VCaP (cell line): ENCODE data around the gene TRRAP.

Source experiments
- H3K27ac ChIP-seq: fragments of 450-650 bp; 2 replicates; pipeline ENCODE4 v1.5.1; 2017
- TF ChIP-seq, protein P1 (sequence below): fragments of 450-650 bp; conservative IDR thresholded peaks from 2 replicates; pipeline ENCODE4 v1.5.1; 2017; ENCODE audit warnings: mild to moderate bottlenecking, moderate library complexity

The TRRAP gene

DNA sequence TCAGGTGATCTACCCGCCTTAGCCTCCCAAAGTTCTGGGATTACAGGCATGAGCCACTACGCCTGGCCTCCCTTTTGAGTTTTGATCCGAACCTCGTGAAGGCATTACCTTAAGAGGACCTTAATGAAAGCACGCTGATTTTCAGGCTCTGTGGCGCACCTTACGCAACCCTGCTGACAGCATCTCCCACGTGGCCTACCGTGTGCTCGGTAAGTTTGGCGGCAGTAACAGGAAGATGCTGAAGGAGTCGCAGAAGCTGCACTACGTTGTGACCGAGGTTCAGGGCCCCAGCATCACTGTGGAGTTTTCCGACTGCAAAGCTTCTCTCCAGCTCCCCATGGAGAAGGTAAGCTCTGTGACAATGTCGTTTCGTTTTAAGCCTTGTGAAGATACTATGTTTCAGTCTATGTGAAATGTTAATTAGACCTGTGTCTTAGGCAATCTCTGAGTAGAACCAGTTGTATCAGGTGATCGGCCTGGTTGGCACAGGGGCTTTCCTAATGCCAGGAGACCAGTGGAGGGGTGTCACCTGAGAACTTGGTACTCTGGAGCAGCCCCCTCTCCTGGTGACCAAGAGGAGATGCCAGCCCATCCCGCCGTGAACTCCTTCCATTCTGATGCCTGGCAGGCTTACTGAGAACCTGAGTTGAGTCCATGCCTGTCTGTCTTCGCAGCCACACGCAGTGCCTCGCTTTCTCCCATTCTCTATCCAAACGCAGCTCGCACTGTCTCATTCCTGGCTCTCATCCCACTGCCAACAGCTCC is 43.5 kb downstream of the TRRAP start:
- TF ChIP-seq, protein P1, sequence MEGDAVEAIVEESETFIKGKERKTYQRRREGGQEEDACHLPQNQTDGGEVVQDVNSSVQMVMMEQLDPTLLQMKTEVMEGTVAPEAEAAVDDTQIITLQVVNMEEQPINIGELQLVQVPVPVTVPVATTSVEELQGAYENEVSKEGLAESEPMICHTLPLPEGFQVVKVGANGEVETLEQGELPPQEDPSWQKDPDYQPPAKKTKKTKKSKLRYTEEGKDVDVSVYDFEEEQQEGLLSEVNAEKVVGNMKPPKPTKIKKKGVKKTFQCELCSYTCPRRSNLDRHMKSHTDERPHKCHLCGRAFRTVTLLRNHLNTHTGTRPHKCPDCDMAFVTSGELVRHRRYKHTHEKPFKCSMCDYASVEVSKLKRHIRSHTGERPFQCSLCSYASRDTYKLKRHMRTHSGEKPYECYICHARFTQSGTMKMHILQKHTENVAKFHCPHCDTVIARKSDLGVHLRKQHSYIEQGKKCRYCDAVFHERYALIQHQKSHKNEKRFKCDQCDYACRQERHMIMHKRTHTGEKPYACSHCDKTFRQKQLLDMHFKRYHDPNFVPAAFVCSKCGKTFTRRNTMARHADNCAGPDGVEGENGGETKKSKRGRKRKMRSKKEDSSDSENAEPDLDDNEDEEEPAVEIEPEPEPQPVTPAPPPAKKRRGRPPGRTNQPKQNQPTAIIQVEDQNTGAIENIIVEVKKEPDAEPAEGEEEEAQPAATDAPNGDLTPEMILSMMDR, result no peak
- peak overlapping the region; percentile 81 for H3K27ac ChIP-seq

DNA sequence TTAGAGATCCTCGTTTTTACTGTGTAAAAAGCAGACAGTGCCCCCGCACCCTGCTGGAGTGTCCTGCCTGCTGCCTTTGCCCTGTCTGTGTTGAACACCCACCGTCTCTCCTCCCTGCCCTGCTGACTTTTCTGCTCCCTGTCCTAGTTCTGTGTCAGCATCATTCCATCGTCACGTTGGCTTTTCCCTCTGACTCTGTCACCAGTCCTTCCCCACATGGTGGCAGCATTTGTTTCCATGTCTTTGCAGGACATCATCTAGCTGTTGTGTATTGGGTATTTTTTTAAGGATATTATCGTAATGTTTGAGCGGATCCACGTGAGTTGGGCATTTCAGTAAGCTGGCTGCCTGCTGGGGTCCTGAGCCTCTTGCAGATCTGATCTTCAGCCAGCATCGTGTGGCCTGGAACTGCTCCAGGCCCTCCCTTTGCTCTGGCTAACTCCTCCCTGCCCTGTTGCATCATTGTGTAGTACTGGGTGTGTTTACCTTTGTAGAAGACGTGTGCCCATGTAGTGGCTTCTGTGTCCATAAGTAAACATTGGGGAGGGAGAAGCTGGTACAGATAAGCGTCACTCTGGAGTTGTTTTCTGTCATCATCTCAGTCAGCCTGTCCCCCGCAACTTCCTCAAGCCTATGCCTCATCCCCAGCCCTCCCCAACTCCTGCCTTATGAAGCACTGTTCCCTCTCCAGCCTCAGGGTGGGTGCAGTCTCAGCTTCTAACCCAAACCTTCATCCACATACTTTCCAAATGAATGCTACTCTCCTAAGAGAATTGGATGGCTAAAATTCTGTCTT is 44.3 kb downstream of the TRRAP start:
- peak overlapping the region; percentile 81 for H3K27ac ChIP-seq
- TF ChIP-seq, protein P1, result peak; percentile 66

DNA sequence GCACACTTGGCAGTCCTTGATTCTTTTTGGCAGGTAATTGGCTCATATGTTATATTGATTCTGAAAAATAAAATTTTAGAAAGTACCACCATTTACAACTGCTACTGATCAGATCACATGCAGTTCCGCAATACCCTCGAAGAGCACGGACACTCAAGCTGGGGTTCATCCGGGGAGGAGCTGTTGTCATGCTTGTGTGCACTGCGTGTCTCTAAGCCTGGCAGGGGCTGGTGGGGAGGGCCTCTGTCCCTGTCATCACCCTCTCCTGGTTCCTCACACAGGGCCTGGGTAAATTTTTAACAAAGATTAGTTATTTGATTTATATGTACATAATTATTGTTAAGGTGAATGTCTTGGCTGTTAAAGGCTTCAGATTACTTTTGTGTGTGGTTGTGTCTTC is 45.2 kb downstream of the TRRAP start:
- TF ChIP-seq, protein P1, result no peak
- H3K27ac ChIP-seq, result peak overlapping the region; percentile 81

DNA sequence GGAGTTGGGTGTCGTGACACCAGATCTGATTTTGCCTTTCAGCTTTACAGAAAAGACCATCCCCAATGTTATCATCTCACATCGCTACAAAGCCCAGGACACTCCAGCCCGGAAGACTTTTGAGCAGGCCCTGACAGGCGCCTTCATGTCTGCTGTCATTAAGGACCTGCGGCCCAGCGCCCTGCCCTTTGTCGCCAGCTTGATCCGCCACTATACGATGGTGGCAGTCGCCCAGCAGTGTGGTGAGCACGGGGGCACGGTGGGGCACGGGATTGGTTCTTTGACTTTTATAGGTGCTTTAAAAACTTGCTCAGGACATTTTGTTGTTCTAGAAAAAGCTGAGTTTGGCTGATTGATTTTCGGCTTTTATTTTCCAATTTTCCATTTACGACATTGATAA is 48.8 kb downstream of the TRRAP start:
- TF ChIP-seq, protein P1, result no peak

DNA sequence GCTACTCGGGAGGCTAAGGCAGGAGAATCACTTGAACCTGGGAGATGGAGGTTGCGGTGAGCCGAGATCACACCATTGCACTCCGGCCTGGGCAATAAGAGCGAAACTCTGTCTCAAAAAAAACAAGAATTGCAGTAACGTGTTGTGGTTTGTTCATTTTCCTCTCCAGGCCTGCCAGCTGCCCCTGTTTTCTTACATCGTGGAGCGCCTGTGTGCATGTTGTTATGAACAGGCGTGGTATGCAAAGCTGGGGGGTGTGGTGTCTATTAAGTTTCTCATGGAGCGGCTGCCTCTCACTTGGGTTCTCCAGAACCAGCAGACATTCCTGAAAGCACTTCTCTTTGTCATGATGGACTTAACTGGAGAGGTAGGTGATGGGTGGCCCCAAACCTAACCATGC is 52.1 kb downstream of the TRRAP start:
- H3K27ac ChIP-seq, result no peak overlapping the region
- TF ChIP-seq, protein P1, result no peak

More for the DNA sequence above, 48.8 kb downstream of the TRRAP start:
- no peak overlapping the region for H3K27ac ChIP-seq

DNA sequence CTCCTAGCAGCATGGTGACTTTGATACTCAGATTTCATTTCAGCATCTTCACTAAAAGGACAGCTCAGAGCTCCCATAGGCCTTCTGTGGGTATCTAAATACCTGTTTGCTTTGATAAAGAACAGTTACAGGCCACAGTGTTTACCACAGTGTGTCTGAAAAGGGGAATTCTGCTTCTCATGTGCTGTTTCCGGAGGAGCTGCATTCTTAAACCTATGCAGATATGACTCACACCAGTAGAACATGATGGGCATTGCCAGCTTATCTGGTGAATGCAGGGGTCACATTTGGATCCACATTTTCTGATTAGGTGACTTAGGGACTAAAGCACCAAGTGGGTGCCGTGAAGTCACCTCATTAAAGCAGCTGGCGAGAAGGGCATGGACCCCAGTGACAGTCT is 52.6 kb downstream of the TRRAP start:
- TF ChIP-seq, protein P1, result no peak
- H3K27ac ChIP-seq, result no peak overlapping the region

DNA sequence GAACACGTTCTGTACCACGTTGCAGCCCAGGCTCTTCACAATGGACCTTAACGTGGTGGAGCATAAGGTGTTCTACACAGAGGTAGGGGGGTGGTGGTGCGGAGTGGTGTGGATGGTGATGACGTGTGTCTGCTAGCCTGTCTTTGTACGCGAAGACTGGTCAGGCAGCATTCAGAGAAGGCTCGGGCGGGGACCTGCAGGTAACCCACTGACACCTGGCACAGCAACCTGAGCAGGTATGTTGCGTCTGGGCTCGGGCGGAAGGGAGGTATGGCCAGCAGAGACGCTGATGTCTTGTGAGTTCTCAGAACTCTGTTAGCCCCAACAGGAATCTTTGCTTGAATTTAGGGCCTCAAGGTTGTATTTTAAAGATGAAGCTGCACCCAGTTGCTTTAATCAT is 55.0 kb downstream of the TRRAP start:
- H3K27ac ChIP-seq, result no peak overlapping the region
- TF ChIP-seq, protein P1, result no peak
